Measurements from ENCODE around the gene ATP6AP2. TPM values are rescaled to one million over a fixed set of nuclear protein-coding genes. Genes with fewer than 3 reads are reported as not detected.
A peak's percentile ranks its signal among the peaks of the same experiment; 100 is the strongest.

ATP6AP2 gene
- total and polyA plus RNA-seq, 9 of the 15 experiments (the other 6 are each of a cell fraction or from before 2014, with no cell fraction given): 23.3 to 131 (median 41.9) TPM

DNA sequence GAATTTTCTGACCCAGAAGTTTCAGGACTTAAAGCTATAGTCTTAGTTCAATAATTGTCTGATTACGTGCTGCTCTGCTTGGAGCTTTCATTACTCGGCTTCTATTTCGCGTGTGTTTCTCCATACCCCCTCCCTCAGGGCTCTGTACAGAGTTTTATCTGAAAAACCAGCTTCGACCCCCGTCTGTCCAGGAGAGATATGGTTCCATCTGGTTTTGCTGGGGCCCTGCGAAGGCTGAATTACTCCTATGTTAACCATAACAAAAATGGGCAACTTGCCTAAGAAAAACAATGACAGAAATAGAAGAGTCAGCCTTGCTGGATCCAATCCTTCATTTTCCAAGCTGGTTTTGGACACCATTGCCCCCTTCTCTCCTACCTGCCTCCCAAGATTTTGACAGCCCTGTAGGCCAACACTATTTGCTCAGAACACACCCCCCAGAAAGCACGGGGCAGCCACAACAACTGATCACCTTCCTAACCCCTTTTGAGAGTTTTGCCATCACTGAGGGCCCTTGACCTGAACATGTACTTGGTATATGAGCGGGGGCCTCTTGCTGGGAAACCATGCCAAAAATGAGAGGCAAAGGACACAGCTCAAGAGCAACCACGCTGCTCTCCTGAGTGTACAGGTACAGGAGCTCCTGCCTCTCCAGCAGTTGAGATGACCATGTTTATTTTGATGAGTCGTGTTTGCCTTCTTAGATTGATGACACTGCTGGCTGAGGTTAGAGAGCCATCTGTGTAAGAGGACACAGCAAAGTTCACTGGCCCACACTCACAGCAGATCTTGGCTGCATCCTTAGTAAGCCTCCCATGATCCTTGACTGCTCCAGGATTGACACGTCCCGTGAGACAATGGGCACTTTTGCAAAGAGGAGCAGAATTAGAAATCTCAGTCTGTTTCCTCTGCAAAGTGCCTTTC lies 36.2 kb upstream of the ATP6AP2 start (continued):
- TF ChIP-seq NFIX (CRISPR knock-in tag; IDR thresholded peaks at IDR 0.05; ENCODE audit: low read depth) (no peak), ZNF407 (IDR thresholded peaks at IDR 0.05; ENCODE audit: low read depth) (no peak), FOXK2 (conservative IDR thresholded peaks at IDR 0.05 in 1 of 2, IDR thresholded peaks at IDR 0.05 in 1 of 2; ENCODE audit: low read depth in 2 of 2) (0 out of 4 replicates have a peak, but pooled peaks of 1 of the 2 experiments have one; percentile 15), ZNF431 (CRISPR knock-in tag; IDR thresholded peaks at IDR 0.05) (no peak), DDX20 (tag; IDR thresholded peaks at IDR 0.05; ENCODE audit: low read depth) (no peak), ZNF551 (CRISPR knock-in tag; IDR thresholded peaks at IDR 0.05) (no peak)
